ENCODE data around the gene CTAGE9. TPM values are rescaled to one million over a fixed set of nuclear protein-coding genes. Genes with fewer than 3 reads are reported as not detected.

The CTAGE9 gene
- polyA plus RNA-seq, 1 donor from 2014 or later, result not detected

GRCh38 chr6:131669891-131670290, 40.9 kb downstream of the CTAGE9 start:
- no peak overlapping the region for H2AFZ ChIP-seq (ENCODE audit: low read depth, low read length)
- no peaks in the 10 kb centered on the region for H4K20me1 ChIP-seq (ENCODE audit: insufficient read depth)
- no peaks in the 10 kb centered on the region for H3K27me3 ChIP-seq (ENCODE audit: insufficient read depth, low read depth, low read length)
- no peaks in the 10 kb centered on the region for H3F3A ChIP-seq (ENCODE audit: insufficient read depth, low read length, poor library complexity, severe bottlenecking)
- H3K4me3 ChIP-seq (ENCODE audit: low read length), result no peak overlapping the region
- H3K9ac ChIP-seq (ENCODE audit: low read length), result no peak overlapping the region
- no peaks in the 10 kb centered on the region for H3K79me2 ChIP-seq (replicated peaks; ENCODE audit: insufficient read depth, low read length)
- H3K9me2 ChIP-seq (ENCODE audit: insufficient read depth, low read length), result no peaks in the 10 kb centered on the region
- H3K36me3 ChIP-seq (ENCODE audit: insufficient read depth, low read length), result no peaks in the 10 kb centered on the region
- H3K9me3 ChIP-seq (ENCODE audit: low read length), result no peaks in the 10 kb centered on the region
- H3K27ac ChIP-seq (ENCODE audit: low read length), result no peak overlapping the region
- TF ChIP-seq REST (IDR thresholded peaks at IDR 0.05; ENCODE audit: borderline replicate concordance), result no peak
- no peak for TF ChIP-seq EP300 (conservative IDR thresholded peaks at IDR 0.05; ENCODE audit: poor library complexity, severe bottlenecking)
- TF ChIP-seq SMC3 (conservative IDR thresholded peaks at IDR 0.05; ENCODE audit: poor library complexity), result no peak
- no peak for TF ChIP-seq CTCF (IDR thresholded peaks at IDR 0.05; ENCODE audit: poor library complexity, severe bottlenecking)
- no peak for TF ChIP-seq TAF1 (IDR thresholded peaks at IDR 0.05; ENCODE audit: low read depth)
- no peak for TF ChIP-seq POLR2AphosphoS5 (IDR thresholded peaks at IDR 0.05)
- TF ChIP-seq MXI1 (conservative IDR thresholded peaks at IDR 0.05; ENCODE audit: poor library complexity, severe bottlenecking), result no peak
- TF ChIP-seq EZH2 (IDR thresholded peaks at IDR 0.05; ENCODE audit: borderline replicate concordance, insufficient read depth, low read length, poor library complexity, severe bottlenecking), result no peak
- TF ChIP-seq RAD21 (conservative IDR thresholded peaks at IDR 0.05), result no peak
- H3K4me2 ChIP-seq (ENCODE audit: low read length), result no peak overlapping the region

GRCh38 chr6:131663578-131664165, 47.1 kb downstream of the CTAGE9 start:
- Histone ChIP-seq H3K36me3 (ENCODE audit: insufficient read depth, low read length) (no peaks in the 10 kb centered on the region), H3K4me3 (ENCODE audit: low read length) (no peak overlapping the region)
- TF ChIP-seq EZH2 (IDR thresholded peaks at IDR 0.05; ENCODE audit: borderline replicate concordance, insufficient read depth, low read length, poor library complexity, severe bottlenecking) (no peak), RAD21 (conservative IDR thresholded peaks at IDR 0.05) (no peak), CTCF (IDR thresholded peaks at IDR 0.05; ENCODE audit: poor library complexity, severe bottlenecking) (no peak), REST (IDR thresholded peaks at IDR 0.05; ENCODE audit: borderline replicate concordance) (no peak), MXI1 (conservative IDR thresholded peaks at IDR 0.05; ENCODE audit: poor library complexity, severe bottlenecking) (no peak), POLR2AphosphoS5 (IDR thresholded peaks at IDR 0.05) (no peak), TAF1 (IDR thresholded peaks at IDR 0.05; ENCODE audit: low read depth) (no peak), SMC3 (conservative IDR thresholded peaks at IDR 0.05; ENCODE audit: poor library complexity) (no peak), EP300 (conservative IDR thresholded peaks at IDR 0.05; ENCODE audit: poor library complexity, severe bottlenecking) (no peak)

More at GRCh38 chr6:131663578-131664165, 47.1 kb downstream of the CTAGE9 start:
- no peaks in the 10 kb centered on the region for H3K27me3 ChIP-seq (ENCODE audit: insufficient read depth, low read depth, low read length)
- H3K9me2 ChIP-seq (ENCODE audit: insufficient read depth, low read length), result no peaks in the 10 kb centered on the region
- H3K9ac ChIP-seq (ENCODE audit: low read length), result no peak overlapping the region
- H4K20me1 ChIP-seq (ENCODE audit: insufficient read depth), result no peaks in the 10 kb centered on the region
- H2AFZ ChIP-seq (ENCODE audit: low read depth, low read length), result no peak overlapping the region
- no peak overlapping the region for H3K4me2 ChIP-seq (ENCODE audit: low read length)
- H3K79me2 ChIP-seq (replicated peaks; ENCODE audit: insufficient read depth, low read length), result no peaks in the 10 kb centered on the region
- H3F3A ChIP-seq (ENCODE audit: insufficient read depth, low read length, poor library complexity, severe bottlenecking), result no peaks in the 10 kb centered on the region
- H3K27ac ChIP-seq (ENCODE audit: low read length), result no peak overlapping the region
- no peaks in the 10 kb centered on the region for H3K9me3 ChIP-seq (ENCODE audit: low read length)
